PFSK-1 (cell line): ENCODE results near the gene H1-8.

ENCODE experiments used
- POLR2AphosphoS5 ChIP-seq: IDR thresholded peaks from 2 replicates; pipeline ENCODE4 v1.6.1; 2012; ENCODE audit warnings: low read depth, mild to moderate bottlenecking, control low read depth, low read length, moderate library complexity
- SIN3A ChIP-seq: IDR thresholded peaks from 2 replicates; pipeline ENCODE4 v1.6.1; 2012; ENCODE audit warnings: mild to moderate bottlenecking, low read length, moderate library complexity, borderline replicate concordance; ENCODE audit not compliant: insufficient read depth
- TAF1 ChIP-seq: IDR thresholded peaks from 2 replicates; pipeline ENCODE4 v1.6.1; 2012; ENCODE audit warnings: low read length, control low read depth, borderline replicate concordance; ENCODE audit not compliant: insufficient read depth
- TF ChIP-seq, protein P1 (sequence below), 2 experiments: IDR thresholded peaks; 2 replicates each; pipeline versions ENCODE4 v1.6.1 to v1.8.0; 2011 to 2012; ENCODE audit warnings: low read depth in 2 of 2, low read length in 2 of 2, control low read depth in 1 of 2, inconsistent platforms in 1 of 2, mild to moderate bottlenecking in 1 of 2, moderate library complexity in 1 of 2; ENCODE audit not compliant: insufficient read depth in 1 of 2

GRCh38 chr3:129520960-129521359 is 22.0 kb upstream of the H1-8 start:
- no peak for TF ChIP-seq TAF1
- no peak for TF ChIP-seq POLR2AphosphoS5
- TF ChIP-seq, protein P1, sequence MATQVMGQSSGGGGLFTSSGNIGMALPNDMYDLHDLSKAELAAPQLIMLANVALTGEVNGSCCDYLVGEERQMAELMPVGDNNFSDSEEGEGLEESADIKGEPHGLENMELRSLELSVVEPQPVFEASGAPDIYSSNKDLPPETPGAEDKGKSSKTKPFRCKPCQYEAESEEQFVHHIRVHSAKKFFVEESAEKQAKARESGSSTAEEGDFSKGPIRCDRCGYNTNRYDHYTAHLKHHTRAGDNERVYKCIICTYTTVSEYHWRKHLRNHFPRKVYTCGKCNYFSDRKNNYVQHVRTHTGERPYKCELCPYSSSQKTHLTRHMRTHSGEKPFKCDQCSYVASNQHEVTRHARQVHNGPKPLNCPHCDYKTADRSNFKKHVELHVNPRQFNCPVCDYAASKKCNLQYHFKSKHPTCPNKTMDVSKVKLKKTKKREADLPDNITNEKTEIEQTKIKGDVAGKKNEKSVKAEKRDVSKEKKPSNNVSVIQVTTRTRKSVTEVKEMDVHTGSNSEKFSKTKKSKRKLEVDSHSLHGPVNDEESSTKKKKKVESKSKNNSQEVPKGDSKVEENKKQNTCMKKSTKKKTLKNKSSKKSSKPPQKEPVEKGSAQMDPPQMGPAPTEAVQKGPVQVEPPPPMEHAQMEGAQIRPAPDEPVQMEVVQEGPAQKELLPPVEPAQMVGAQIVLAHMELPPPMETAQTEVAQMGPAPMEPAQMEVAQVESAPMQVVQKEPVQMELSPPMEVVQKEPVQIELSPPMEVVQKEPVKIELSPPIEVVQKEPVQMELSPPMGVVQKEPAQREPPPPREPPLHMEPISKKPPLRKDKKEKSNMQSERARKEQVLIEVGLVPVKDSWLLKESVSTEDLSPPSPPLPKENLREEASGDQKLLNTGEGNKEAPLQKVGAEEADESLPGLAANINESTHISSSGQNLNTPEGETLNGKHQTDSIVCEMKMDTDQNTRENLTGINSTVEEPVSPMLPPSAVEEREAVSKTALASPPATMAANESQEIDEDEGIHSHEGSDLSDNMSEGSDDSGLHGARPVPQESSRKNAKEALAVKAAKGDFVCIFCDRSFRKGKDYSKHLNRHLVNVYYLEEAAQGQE (IDR thresholded peaks at IDR 0.05; ENCODE audit: insufficient read depth in 1 of 2, low read depth in 2 of 2, low read length in 2 of 2) = no peak
- TF ChIP-seq SIN3A = no peak
